A549 (cell line): ENCODE data around the gene GJD3. TPM values are rescaled to one million over a fixed set of nuclear protein-coding genes. Genes with fewer than 3 reads are reported as not detected.

Experiments
- ATAC-seq, 2 experiments: fragments of 200-7000 bp in 1 of 2; fragments of >200 bp in 1 of 2; cut with Nextera tagmentation in 1 of 2; cut with Tn5 transposase in 1 of 2; 3 replicates each; pipeline versions ENCODE4 v1.8.0 to v1.9.1; 2018 to 2020; ENCODE audit warnings: mild to moderate bottlenecking in 1 of 2, moderate library complexity in 1 of 2
- CTCF ChIA-PET: fragments of 300-600 bp; sonication (Branson Sonifier 250); formaldehyde crosslinking; extraction: SDS; loops from one replicate; lab custom pipeline; 2021; ENCODE audit warnings: antibody characterized with exemption, inconsistent platforms; lab: Yijun Ruan, JAX
- POLR2A ChIA-PET: fragments of 350-600 bp; formaldehyde crosslinking; extraction: SDS; loops from one replicate; lab custom pipeline; 2021; ENCODE audit warnings: antibody characterized with exemption, inconsistent platforms; lab: Yijun Ruan, JAX
- DNase-seq, 2 experiments: peaks; one replicate each; pipeline versions ENCODE4 v3.0.0 to v3.0.0-alpha.2; 2011 to 2016; ENCODE audit warnings: low read depth in 1 of 2, low spot score in 1 of 2
- FAIRE-seq: peaks from 2 replicates; lab custom pipeline; 2011; peaks lifted over from hg19 to GRCh38; lab: Jason Lieb, UNC
- H3K27ac ChIP-seq, 2 experiments: fragments of >200 bp; sonication (Bioruptor Twin); formaldehyde crosslinking; 3 replicates each; pipeline ENCODE4 v1.5.1; 2016 to 2017
- H3K4me1 ChIP-seq: fragments of >200 bp; sonication (Bioruptor Twin); formaldehyde crosslinking; 3 replicates; pipeline ENCODE4 v1.6.1; 2016
- H3K4me2 ChIP-seq: fragments of >200 bp; sonication (Bioruptor Twin); formaldehyde crosslinking; 3 replicates; pipeline ENCODE4 v1.6.1; 2016
- H3K4me3 ChIP-seq: fragments of >200 bp; sonication (Bioruptor Twin); formaldehyde crosslinking; 3 replicates; pipeline ENCODE4 v1.5.1; 2016
- H3K9me3 ChIP-seq: fragments of >200 bp; sonication (Bioruptor Twin); formaldehyde crosslinking; 3 replicates; pipeline ENCODE4 v1.6.1; 2016
- BCL3 ChIP-seq: fragments of >200 bp; sonication (Bioruptor Twin); formaldehyde crosslinking; IDR thresholded peaks from 3 replicates; pipeline ENCODE4 v1.6.1; 2016
- E2F6 ChIP-seq: IDR thresholded peaks from 2 replicates; pipeline ENCODE4 v1.6.1; 2012; ENCODE audit warnings: low read depth, borderline replicate concordance
- ESRRA ChIP-seq: fragments of 150-350 bp; IDR thresholded peaks from 2 replicates; pipeline ENCODE4 v1.6.1; 2014; ENCODE audit warnings: mild to moderate bottlenecking, low read length, borderline replicate concordance
- KDM5A ChIP-seq: fragments of 200-600 bp; sonication (generic); IDR thresholded peaks from 2 replicates; pipeline ENCODE4 v1.6.1; 2016; ENCODE audit warnings: antibody characterized with exemption, mild to moderate bottlenecking
- PBX3 ChIP-seq: IDR thresholded peaks from 2 replicates; pipeline ENCODE4 v1.6.1; 2012
- POLR2A ChIP-seq: IDR thresholded peaks from 2 replicates; pipeline ENCODE4 v1.6.1; 2012; ENCODE audit warnings: mild to moderate bottlenecking, low read length
- RCOR1 ChIP-seq: fragments of 150-350 bp; IDR thresholded peaks from 2 replicates; pipeline ENCODE4 v1.6.1; 2014; ENCODE audit warnings: antibody characterized with exemption, low read length, low read depth
- ZFP36 ChIP-seq: fragments of 450-650 bp; IDR thresholded peaks from 2 replicates; pipeline ENCODE4 v1.6.1; 2014; ENCODE audit warnings: borderline replicate concordance; ENCODE audit not compliant: partially characterized antibody
- WGBS: methylation state at CpG from one replicate; pipeline ENCODE4 v1.1.6; 2017; ENCODE audit errors: missing lambda C conversion rate; 5-methylcytosine and 5-hydroxymethylcytosine counted together
- polyA plus RNA-seq, 4 experiments: library from polyadenylated mRNA; depleted of rRNA in 3 of 4; stranded (reverse); fragments of >200 nt; fragmentation: RNase III in 1 of 4; extraction: RNeasy Plus Mini Kit Qiagen cat#74134 plus additional on column Dnase treatment in 1 of 4; gene quantifications; 2 replicates in 3 of 4; 3 replicates in 1 of 4; pipeline ENCODE4 v1.2.3, GENCODE V29; 2011 to 2017

Gene GJD3
- polyA plus RNA-seq, 2 of the 4 experiments (the other 2 are of a cell fraction), result 0.09 to 0.40 TPM

GRCh38 chr17:40330850-40331470, 33.6 kb downstream of the GJD3 start (continued):
- TF ChIP-seq BCL3 (no peak), KDM5A (no peak), ZFP36 (no peak), POLR2A (no peak), ESRRA (no peak)

- H3K27ac ChIP-seq, result peak overlapping the region; percentile 74 to 82
- DNase-seq, result no peak
- ChIA-PET POLR2A (interaction anchor here (0.8 to 1.7 kb wide), 3 partner anchors 10 to 1359 kb away, joined by 3 to 8 read pairs (median 3); partner anchors contain the start of gene EIF1), CTCF (interaction anchor here (0.8 to 50.4 kb wide), 5 partner anchors 11 to 130 kb away, joined by 3 to 2395 read pairs (median 7); partner anchors contain the start of genes CDC6, GJD3 and RARA)
- peak overlapping the region; percentile 2; the same call in 1 of the 3 replicates for H3K4me3 ChIP-seq
- no peak for ATAC-seq
- no peak for TF ChIP-seq E2F6
- H3K4me1 ChIP-seq, result peaks cover 93% of the 10 kb centered on the region
- H3K9me3 ChIP-seq, result no peaks in the 10 kb centered on the region
- peak overlapping the region; percentile 75 for H3K4me2 ChIP-seq
- 39% methylated on average over 10 of the region's 11 CpGs for WGBS
- FAIRE-seq, result no peak
Observed at GRCh38 chr17:40329839-40330794, 34.4 kb downstream of the GJD3 start.

- TF ChIP-seq RCOR1, result no peak
- TF ChIP-seq, all 56 proteins: peak for 0
- ChIA-PET CTCF (interaction anchor here (1.4 to 50.4 kb wide), 5 partner anchors 10 to 127 kb away, joined by 4 to 2395 read pairs (median 7); partner anchors contain the start of genes CDC6, GJD3 and RARA), POLR2A (no interaction called here)
- H3K4me1 ChIP-seq, result peaks cover 93% of the 10 kb centered on the region
- DNase-seq (no peak), FAIRE-seq (no peak), ATAC-seq (no peak)
- H3K4me3 ChIP-seq, result no peak overlapping the region
- H3K27ac ChIP-seq, result peak overlapping the region in 1 of 2 experiments; percentile 61; a peak in 2 of 6 replicates
- 96% methylated on average over 2 of the region's 2 CpGs for WGBS
- H3K4me2 ChIP-seq, result no peak overlapping the region
- no peaks in the 10 kb centered on the region for H3K9me3 ChIP-seq
Observed at GRCh38 chr17:40328386-40328766, 36.2 kb downstream of the GJD3 start.

GRCh38 chr17:40327735-40328385, 36.7 kb downstream of the GJD3 start:
- Histone ChIP-seq H3K4me1 (peaks cover 93% of the 10 kb centered on the region), H3K4me3 (no peak overlapping the region), H3K4me2 (peak overlapping the region; percentile 65; the same call in 1 of the 3 replicates), H3K27ac (peak overlapping the region in 1 of 2 experiments; percentile 61; a peak in 3 of 6 replicates), H3K9me3 (no peaks in the 10 kb centered on the region)
- no peak for DNase-seq
- no peak for TF ChIP-seq PBX3
- FAIRE-seq, result no peak
- ChIA-PET CTCF (interaction anchor here (0.8 to 50.4 kb wide), 9 partner anchors 7 to 160 kb away, joined by 4 to 2395 read pairs (median 7); partner anchors contain the start of genes CDC6, GJD3 and RARA), POLR2A (interaction anchor here (1.7 kb wide), 1 partner anchor 11 kb away, joined by 4 read pairs; no protein-coding TSS in a partner anchor)
- ATAC-seq, result no peak
- WGBS, result 47% methylated on average over 3 of the region's 3 CpGs
